Endothelial cell of umbilical vein (primary cell): ENCODE data around the gene DPYD.

Experiments used
- CTCF ChIP-seq, 2 donors: IDR thresholded peaks; 1 replicate in 1 of 2; 2 replicates in 1 of 2; pipeline ENCODE4 v1.5.1; 2011; ENCODE audit warnings: low read length in 2 of 2, mild to moderate bottlenecking in 2 of 2, moderate library complexity in 2 of 2, control low read depth in 1 of 2, inconsistent platforms in 1 of 2, low read depth in 1 of 2; ENCODE audit not compliant: insufficient read depth in 1 of 2; ENCODE audit errors: extremely low read depth in 1 of 2
- EZH2 ChIP-seq: IDR thresholded peaks from 2 replicates; pipeline ENCODE4 v1.6.1; 2012; ENCODE audit warnings: borderline replicate concordance, low read depth, mild to moderate bottlenecking, moderate library complexity, low read length, inconsistent platforms; ENCODE audit not compliant: severe bottlenecking

GRCh38 chr1:97780884-97781283 is 139.9 kb downstream of the DPYD start:
- no peak for TF ChIP-seq CTCF (IDR thresholded peaks at IDR 0.05; ENCODE audit: extremely low read depth in 1 of 2, insufficient read depth in 1 of 2, low read depth in 1 of 2, low read length in 2 of 2)
- TF ChIP-seq EZH2, result no peak
